Activated gamma-delta T cell (primary cell): Measurements from ENCODE around the gene RGL1.

Source experiments
- DNase-seq: peaks from one replicate; lab custom pipeline; 2025; lab: John Stamatoyannopoulos, UW

The RGL1 gene

DNA sequence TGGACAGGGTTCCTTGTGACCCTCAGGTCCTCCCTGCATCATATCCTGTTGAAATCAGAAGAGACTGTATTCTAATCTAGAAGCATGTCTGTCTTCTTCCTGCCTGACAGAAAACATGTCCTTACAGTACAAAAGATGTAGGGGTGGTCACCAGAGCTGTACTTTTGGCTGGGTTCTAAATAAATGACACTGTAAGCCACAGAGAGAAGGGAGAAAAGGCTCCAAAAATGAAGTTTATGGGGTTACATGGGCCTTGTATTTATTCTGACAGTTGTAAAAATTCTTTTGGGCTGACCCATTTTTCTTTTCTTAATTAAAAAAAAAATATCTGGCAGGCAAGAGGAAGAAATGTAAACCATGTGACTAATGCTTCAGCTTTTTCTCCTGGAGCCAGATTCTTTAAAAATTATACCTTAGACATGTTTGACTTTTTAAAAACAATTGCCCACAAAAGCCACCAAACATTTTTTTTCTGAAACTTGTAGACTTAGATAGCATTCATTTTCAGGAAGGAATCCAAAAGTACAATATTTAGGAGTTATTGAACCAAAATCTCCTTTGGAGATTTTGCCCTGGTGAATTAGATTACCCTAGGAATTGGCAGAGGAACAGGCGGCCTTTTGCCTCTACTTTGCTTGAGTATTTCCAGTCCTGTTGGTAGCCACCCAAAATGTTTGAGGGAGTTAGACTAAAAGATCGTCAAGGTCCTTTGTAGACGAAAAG lies 17.1 kb downstream of the RGL1 start:
- DNase-seq: no peak

GRCh38 chr1:183824291-183824690 lies 19.4 kb downstream of the RGL1 start:
- no peak for DNase-seq

DNA sequence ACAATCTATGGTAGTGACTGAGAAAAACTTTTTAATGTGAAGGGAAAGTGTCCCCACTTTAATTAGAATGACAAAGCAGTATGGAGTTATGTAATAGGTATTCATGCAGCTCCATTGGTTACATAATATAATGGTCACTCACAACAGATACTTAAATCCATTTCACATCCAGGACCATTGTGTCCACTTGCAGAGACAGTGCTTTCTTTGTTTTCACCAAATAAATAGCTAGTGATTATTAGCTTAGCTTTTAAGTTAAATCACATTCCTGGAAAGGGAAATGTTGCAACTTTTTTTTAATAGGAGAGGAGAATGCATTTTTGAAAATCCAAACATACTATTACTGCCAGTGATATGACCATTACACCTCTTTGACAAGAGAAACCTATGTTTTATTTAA lies 22.9 kb downstream of the RGL1 start:
- no peak for DNase-seq

DNA sequence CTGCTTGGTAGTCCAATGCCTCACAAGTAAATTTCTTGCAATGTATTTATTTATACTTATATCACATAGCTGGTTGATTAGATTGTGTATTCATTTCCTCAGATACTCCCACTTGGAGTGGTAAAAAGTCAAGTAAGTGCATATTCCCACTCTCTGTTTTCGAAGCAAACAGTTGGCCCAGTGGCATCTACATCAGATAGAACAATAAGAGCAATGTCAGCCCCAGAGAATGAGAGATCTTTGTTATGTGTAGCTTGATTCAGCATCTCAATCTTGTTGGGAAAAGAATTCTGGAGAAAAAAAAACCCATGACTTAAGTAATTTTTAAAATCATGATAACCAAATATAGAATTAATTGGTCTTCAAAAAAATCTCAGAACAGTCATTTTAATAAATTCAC lies 25.5 kb downstream of the RGL1 start:
- DNase-seq: no peak

GRCh38 chr1:183831311-183831710 lies 26.4 kb downstream of the RGL1 start:
- no peak for DNase-seq

DNA sequence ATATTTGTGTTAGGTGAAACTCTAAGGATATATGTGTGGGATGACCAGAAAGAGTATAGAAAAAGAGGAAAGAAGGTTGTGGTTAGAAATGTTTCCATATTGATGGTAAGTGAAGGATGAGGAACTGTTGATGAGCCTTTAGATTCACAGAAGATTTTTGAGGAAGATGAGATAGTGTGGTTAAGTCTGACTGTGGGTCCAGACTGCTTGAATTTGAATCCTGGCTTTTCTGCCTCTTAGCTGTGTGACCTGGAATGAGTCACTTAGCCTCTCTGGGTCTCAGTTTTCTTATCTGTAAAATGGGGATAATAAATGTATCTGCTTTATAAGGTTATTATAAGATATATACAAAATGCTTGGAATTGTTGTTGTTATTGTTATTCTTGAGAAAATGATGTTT lies 27.5 kb downstream of the RGL1 start:
- no peak for DNase-seq

DNA sequence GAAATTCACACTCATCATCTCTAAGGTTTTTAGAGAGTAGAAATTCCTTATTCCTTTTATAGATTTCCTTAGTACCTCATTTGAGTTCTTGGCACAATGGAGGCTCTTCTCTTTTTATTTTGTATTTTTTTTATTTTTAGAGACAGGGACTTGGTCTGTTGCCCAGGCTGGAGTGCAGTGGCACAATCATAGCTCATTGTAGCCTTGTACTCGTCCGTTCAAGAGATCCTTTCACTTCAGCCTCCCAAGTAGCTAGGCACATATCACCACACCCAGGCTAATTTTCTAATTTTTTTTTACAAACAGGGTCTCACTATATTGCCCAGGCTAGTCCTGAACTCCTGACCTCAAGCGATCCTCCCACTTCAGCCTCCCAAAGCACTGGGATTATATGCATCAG lies 29.6 kb downstream of the RGL1 start:
- no peak for DNase-seq

DNA sequence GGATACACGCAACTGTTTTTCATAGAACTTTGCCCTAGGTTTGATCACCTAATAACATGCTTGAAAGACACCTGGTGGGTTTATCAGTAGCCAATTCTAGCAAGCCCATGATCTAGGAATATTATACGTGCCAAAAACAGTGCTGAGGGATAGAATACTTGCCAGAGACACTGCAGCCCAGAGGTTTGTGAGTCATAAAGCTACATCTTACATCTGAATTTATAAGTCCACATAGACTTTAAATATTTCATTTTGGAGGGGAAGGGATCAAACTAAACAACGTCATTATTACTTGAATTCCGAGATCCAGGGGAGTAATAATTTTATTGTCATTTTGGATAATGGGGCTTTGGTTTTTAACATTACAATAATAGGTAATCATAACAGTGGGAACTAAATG lies 31.7 kb downstream of the RGL1 start:
- DNase-seq: no peak

DNA sequence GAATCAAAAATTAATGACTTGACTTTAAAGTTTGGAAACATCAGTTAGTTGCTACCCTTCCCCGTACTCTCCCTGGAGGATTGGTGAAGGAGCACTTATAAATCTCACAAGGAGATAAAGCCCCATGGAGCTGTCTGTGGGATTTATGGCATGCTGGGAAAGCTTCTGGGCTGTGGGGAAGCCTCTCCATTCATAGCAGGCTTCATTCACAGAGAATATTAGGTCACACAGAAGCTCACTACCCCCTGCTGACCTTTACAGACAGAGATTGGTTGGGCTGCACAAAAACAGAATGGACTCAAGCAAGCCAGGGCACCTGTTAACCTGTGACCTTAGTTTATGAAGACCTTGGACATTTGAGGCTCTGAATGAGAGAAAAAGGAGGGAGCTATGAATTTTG lies 32.1 kb downstream of the RGL1 start:
- no peak for DNase-seq

GRCh38 chr1:183838221-183838620 lies 33.3 kb downstream of the RGL1 start:
- DNase-seq: no peak

DNA sequence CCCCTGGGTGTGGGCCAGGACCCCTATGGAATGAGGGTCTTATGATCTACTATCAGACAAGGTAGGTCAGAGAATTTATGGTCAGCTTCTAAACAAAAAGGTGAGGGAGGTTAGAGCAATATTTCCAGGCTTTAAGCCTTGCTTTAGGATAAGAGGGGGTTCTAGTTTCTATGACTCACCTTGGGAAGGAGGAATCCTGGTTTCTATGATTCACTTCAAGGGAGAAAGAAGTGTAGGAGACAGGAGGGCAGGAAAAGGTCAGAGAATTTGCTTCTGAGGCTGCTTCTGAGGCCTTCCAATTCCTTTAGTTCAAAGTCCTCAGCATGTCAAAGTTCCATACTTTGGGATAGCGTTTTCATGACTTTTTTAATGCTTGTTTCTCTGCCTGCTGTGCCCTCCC lies 35.2 kb downstream of the RGL1 start:
- no peak for DNase-seq

DNA sequence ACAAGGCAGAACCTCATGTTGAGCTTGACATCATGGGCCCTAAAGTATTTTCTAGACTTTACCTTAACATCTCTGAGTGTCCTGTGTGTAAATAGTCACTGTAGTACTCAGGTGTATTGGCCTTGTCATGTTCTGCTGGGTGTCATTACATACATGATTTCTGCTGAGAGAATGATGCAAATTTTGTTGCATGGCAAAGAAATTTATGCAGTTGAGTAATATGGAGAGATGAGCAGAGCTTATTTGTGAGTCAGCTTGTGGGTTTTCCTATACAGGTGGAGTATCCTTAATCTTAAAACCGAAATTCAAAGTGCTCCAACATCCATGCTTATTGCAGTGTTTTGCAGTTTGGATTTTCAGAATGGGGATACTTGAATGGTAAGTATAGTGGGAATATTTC lies 36.6 kb downstream of the RGL1 start:
- no peak for DNase-seq

DNA sequence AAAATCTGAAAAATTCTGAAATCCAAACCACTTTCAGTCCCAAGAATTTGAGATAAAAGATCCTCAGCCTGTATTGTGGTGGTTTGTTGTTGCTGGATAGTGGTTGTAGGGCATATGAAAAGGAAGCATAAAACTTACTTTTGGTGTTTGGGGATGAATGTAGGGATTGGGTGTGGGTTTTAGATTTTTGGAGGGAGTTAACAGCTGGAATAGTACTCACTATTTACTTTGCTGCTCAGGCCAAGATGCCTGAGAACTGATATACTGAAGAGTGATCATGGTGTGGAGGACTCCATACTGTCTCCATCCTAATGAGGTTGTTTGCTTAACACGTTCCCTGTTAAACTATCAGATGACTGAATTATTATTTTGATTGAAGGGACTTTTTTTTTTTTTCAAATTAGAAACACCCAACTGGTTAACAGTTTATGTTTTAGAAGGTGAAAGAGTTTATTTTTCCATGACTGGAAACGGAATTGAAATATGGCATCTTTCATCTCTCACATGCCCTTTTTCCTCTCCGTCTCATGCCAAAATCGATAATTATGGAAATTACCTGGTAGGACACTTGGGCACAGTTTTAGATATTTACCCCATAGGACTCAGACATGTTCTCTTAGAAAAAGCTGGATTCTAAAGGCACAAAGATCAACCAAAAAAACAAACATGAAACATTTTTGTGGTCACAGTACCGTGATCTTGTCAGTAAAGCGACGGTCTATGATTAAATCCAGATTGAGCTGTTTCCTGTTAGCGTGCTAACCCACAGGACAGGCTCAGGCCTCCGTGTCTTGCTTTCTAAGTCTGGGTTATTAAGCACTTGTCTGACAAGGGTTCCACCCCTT lies 37.3 kb downstream of the RGL1 start:
- no peak for DNase-seq

GRCh38 chr1:183842795-183843144 lies 37.9 kb downstream of the RGL1 start:
- no peak for DNase-seq

DNA sequence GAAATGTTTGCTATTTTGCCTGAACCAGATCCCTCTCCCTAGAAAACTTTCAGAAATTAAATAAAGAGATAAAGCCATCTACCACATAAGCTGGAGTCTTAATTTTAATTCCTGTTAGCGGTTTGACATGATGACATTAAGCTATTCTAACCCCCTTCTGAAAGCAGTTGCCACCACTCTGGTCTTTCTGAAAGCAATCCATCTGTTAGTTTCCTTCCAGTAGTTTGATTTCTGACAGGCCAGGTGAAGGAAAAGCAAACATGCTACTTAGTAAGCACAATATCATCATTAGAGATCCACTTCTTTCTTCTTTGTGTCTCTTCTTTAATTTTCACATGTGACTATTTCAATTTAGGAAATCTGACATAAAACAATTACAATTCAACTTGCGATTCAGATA lies 39.9 kb downstream of the RGL1 start:
- DNase-seq: no peak

GRCh38 chr1:183845681-183846080 lies 40.8 kb downstream of the RGL1 start:
- DNase-seq: no peak

- DNase-seq: no peak
These were observed 42.7 kb downstream of the RGL1 start for GRCh38 chr1:183847641-183848040.

DNA sequence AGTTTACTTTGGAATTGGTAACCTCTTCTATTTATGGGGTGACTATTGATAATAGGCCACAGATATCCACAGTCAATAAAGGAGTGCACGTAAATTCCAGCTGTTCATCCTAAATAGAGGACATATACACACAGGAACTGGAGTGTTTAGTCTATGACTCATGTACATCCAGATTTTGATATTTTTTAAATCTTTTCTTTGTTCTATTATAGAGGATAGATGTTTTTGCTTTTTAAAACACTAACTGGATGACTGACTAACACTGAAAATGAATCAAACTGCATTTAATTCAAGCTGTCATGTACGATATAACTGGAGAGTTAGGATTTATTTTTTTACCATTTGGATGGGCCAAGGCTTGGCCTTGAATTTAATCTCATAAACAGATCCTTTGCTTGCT lies 45.9 kb downstream of the RGL1 start:
- no peak for DNase-seq

DNA sequence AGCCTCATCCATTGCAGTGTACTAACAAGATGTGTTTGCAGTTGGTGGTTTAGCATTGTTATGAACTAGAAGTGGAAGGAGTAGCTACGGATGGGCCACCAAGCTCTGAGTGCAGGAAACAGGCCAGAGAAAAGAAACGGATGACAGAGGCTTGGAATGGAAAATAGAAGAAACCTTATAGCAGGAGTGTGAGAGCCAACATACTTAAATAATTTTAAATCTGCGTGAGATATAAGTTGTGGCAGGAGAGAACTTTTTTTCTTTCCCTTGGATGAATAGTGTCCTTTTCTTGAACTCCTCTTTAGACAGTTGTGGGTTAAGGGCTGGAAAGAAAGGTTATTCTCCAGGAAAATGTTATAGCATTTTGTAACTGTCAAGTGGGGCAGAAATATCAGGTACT lies 54.2 kb downstream of the RGL1 start:
- DNase-seq: no peak

DNA sequence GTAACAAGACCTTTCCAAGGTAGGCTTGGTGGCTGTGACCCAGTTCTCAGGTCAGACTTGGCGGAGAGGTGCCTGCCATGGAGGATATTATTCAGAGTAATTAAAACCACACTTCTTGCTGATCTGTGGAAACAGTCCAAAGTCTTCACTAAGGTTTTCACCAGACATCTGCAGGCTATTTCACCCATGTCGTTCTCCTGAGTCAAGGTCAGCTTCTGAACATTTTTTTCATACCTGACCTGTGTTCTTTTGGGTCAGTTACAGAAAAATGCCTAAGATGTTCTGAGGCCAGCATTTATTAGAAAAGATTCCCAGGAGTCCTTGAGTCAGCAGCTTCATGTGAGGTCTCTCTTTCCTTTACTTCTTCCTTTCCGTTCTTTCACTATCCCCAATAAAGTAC lies 54.9 kb downstream of the RGL1 start:
- no peak for DNase-seq

DNA sequence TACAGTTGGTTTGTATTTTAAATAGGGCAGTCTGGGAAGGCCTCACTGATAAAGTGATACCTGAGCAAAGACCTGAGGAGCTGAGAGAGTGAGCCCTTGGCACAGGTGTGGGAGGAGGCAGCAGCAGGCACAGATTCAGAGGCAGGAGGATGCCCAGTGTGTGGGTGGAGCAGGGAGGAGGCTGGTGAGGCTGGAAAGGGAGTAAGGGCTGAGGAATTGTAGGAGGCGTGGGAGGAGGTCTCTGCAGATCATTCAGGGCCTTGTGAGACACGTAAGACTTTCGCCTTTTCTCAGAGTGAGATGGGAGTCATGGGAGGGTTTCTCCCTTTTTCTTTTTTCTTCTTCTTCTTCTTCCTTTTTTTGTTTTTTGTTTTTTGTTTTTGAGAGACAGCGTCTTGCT lies 58.0 kb downstream of the RGL1 start:
- DNase-seq: no peak

- DNase-seq: no peak
These were observed 58.9 kb downstream of the RGL1 start for GRCh38 chr1:183863852-183864251.

DNA sequence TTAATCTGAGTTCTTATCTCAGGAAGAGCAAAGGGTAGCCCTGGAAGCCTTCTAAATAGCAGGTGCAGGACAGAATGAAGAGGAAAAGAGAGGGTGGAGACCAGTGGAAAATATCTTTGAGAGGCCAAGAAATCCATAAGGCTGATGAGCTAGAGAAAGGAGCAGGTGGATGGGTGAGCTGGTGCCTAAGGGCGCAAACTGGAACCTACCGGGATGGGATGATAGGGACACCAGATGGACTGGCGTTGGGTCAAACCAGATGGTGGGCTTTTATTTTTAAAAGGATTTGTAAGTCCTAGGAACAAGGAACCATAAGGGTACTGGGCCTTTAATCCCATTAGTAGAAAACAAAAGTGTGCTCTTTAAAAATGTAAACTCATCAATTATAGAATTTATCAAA lies 59.7 kb downstream of the RGL1 start:
- no peak for DNase-seq

GRCh38 chr1:183869230-183869629 lies 64.3 kb downstream of the RGL1 start:
- DNase-seq: no peak
